K562 (cell line): ENCODE measurements around the gene LDLR. TPM values are rescaled to one million over a fixed set of nuclear protein-coding genes. Genes with fewer than 3 reads are reported as not detected.

Experiments
- AFF1 ChIP-seq, 2 experiments: fragments of 450-650 bp; IDR thresholded peaks; 2 replicates each; pipeline ENCODE4 v1.6.1; 2018; ENCODE audit warnings: mild to moderate bottlenecking in 2 of 2, low read depth in 1 of 2; ENCODE audit not compliant: partially characterized antibody in 2 of 2
- ATF7 ChIP-seq: fragments of 450-650 bp; IDR thresholded peaks from 2 replicates; pipeline ENCODE4 v1.7.1; 2014; ENCODE audit warnings: mild to moderate bottlenecking, moderate library complexity
- BRD9 ChIP-seq: fragments of 450-650 bp; IDR thresholded peaks from 2 replicates; pipeline ENCODE4 v1.6.1; 2018; ENCODE audit warnings: low read depth; ENCODE audit not compliant: partially characterized antibody
- CTBP1 ChIP-seq: fragments of 450-650 bp; IDR thresholded peaks from 2 replicates; pipeline ENCODE4 v1.6.1; 2016; ENCODE audit warnings: borderline replicate concordance
- CXXC5 ChIP-seq: fragments of 250-450 bp; sonication (Bioruptor Pico); IDR thresholded peaks from 2 replicates; pipeline ENCODE4 v1.8.0; 2022; ENCODE audit warnings: inconsistent platforms, mild to moderate bottlenecking, moderate library complexity
- ETV5 ChIP-seq: sonication (generic); formaldehyde crosslinking; IDR thresholded peaks from 2 replicates; pipeline ENCODE4 v1.4.0; 2020; ENCODE audit warnings: low read depth, mild to moderate bottlenecking, missing genetic modification reagents
- GATAD2B ChIP-seq: fragments of 450-650 bp; IDR thresholded peaks from 2 replicates; pipeline ENCODE4 v1.6.1; 2017; ENCODE audit warnings: mild to moderate bottlenecking, borderline replicate concordance
- GTF2E2 ChIP-seq: fragments of 200-800 bp; sonication (Bioruptor generic); IDR thresholded peaks from 2 replicates; pipeline ENCODE4 v1.6.1; 2016; ENCODE audit warnings: missing genetic modification characterization, missing compliant biosample characterization
- GTF2F1 ChIP-seq: IDR thresholded peaks from 2 replicates; pipeline ENCODE4 v1.6.1; 2011; ENCODE audit warnings: low read depth, low read length, improper control_type of control experiment
- HMGXB4 ChIP-seq: sonication (generic); formaldehyde crosslinking; IDR thresholded peaks from 2 replicates; pipeline ENCODE4 v1.8.1; 2023; ENCODE audit warnings: mild to moderate bottlenecking, missing genetic modification reagents
- KDM5B ChIP-seq: fragments of 200-600 bp; sonication (generic); IDR thresholded peaks from 2 replicates; pipeline ENCODE4 v1.6.1; 2012; ENCODE audit warnings: low read depth, mild to moderate bottlenecking, moderate library complexity, low read length, control low read depth, inconsistent platforms; ENCODE audit not compliant: insufficient replicate concordance
- MTA1 ChIP-seq: fragments of 450-650 bp; IDR thresholded peaks from 2 replicates; pipeline ENCODE4 v1.6.1; 2017; ENCODE audit warnings: borderline replicate concordance
- NFIC ChIP-seq: fragments of 450-650 bp; IDR thresholded peaks from 2 replicates; pipeline ENCODE4 v1.6.1; 2017; ENCODE audit warnings: mild to moderate bottlenecking, inconsistent platforms
- NRF1 ChIP-seq, 2 experiments: fragments of 450-650 bp; IDR thresholded peaks in 1 of 2; conservative IDR thresholded peaks in 1 of 2; 2 replicates each; pipeline ENCODE4 v1.6.1; 2014; ENCODE audit warnings: mild to moderate bottlenecking in 2 of 2
- PHF8 ChIP-seq: fragments of 200-600 bp; sonication (generic); IDR thresholded peaks from 2 replicates; pipeline ENCODE4 v1.6.1; 2012; ENCODE audit warnings: mixed run types, mild to moderate bottlenecking, inconsistent platforms, low read length, moderate library complexity, borderline replicate concordance
- RNF2 ChIP-seq: sonication (generic); IDR thresholded peaks from 2 replicates; pipeline ENCODE4 v1.6.1; 2016
- SRSF9 ChIP-seq: fragments of 200-400 bp; formaldehyde crosslinking; IDR thresholded peaks from 2 replicates; pipeline ENCODE4 v1.6.1; 2017; ENCODE audit warnings: low read depth, low read length, borderline replicate concordance
- TAF1 ChIP-seq: IDR thresholded peaks from 2 replicates; pipeline ENCODE4 v1.6.1; 2011; ENCODE audit warnings: mild to moderate bottlenecking, low read length, moderate library complexity; ENCODE audit not compliant: insufficient read depth, control insufficient read depth, severe bottlenecking; ENCODE audit errors: extremely low read depth
- ZNF408 ChIP-seq: fragments of 250-450 bp; sonication (Bioruptor Pico); IDR thresholded peaks from 2 replicates; pipeline ENCODE4 v1.4.0; 2020; ENCODE audit warnings: low read depth, mild to moderate bottlenecking, moderate library complexity
- ZNF583 ChIP-seq: fragments of 250-450 bp; sonication (Bioruptor Pico); IDR thresholded peaks from 2 replicates; pipeline ENCODE4 v1.4.0; 2020
- polyA plus RNA-seq, 8 experiments: library from polyadenylated mRNA; depleted of rRNA in 4 of 8; stranded (reverse) in 5 of 8; unstranded in 3 of 8; fragments of >200 nt; fragmentation: Nextera tagmentation in 2 of 8; fragmentation: Illumina TruSeq in 1 of 8; extraction: Ambion mirVana in 2 of 8; extraction: Trizol in 1 of 8; gene quantifications; 2 replicates each; pipeline versions ENCODE4 v1.2.1 to v1.2.3, GENCODE V29; 2011 to 2014; ENCODE audit warnings: inconsistent platforms in 1 of 8, missing spikeins in 1 of 8
- total RNA-seq, 7 experiments: library from RNA; depleted of rRNA in 6 of 7; stranded (reverse); fragments of >200 nt in 6 of 7; fragmentation: Illumina TruSeq in 2 of 7; extraction: Trizol in 2 of 7; gene quantifications; 2 replicates each; pipeline versions ENCODE4 v1.2.1 to v1.2.3, GENCODE V29; 2011 to 2021; ENCODE audit warnings: low replicate concordance in 1 of 7

The LDLR gene
- total and polyA plus RNA-seq, 9 of the 15 experiments (the other 6 are each of a cell fraction or from before 2014, with no cell fraction given), result 19.9 to 114 (median 56.3) TPM

- TF ChIP-seq BRD9 (peak; percentile 5), CXXC5 (CRISPR knock-in tag) (peak; percentile 60; the same call in 1 of the 2 replicates), GTF2F1 (0 out of 2 replicates have a peak, but pooled peaks have one; percentile 62), GTF2E2 (peak; percentile 86), GATAD2B (peak; percentile 78; the same call in 1 of the 2 replicates), CTBP1 (peak; percentile 39; the same call in 1 of the 2 replicates), AFF1 (IDR thresholded peaks at IDR 0.05; ENCODE audit: low read depth in 1 of 2, partially characterized antibody in 2 of 2) (peak; percentile 5 to 60), NFIC (peak; percentile 52; the same call in 1 of the 2 replicates), HMGXB4 (CRISPR knock-in tag) (peak; percentile 63; the same call in 1 of the 2 replicates), RNF2 (peak; percentile 75), TAF1 (peak; percentile 97), ZNF408 (no peak), PHF8 (peak; percentile 51; the same call in 1 of the 2 replicates), SRSF9 (no peak), KDM5B (peak; percentile 88), NRF1 (conservative IDR thresholded peaks at IDR 0.05 in 1 of 2, IDR thresholded peaks at IDR 0.05 in 1 of 2) (peak; percentile 42 to 46; a peak in 2 of 4 replicates), ETV5 (CRISPR knock-in tag) (0 out of 2 replicates have a peak, but pooled peaks have one; percentile 13), ZNF583 (CRISPR knock-in tag) (no peak), ATF7 (peak; percentile 94), MTA1 (0 out of 2 replicates have a peak, but pooled peaks have one; percentile 59)
Observed at GRCh38 chr19:11089254-11090013, at the start of gene LDLR (continued).
